Measurements from ENCODE around the gene COG1.
"Not testable (repeated sequence)": the region's sequence is repeated elsewhere in the genome, so short reads cannot be mapped to it uniquely, and the experiment has no call there.

The COG1 gene

GRCh38 chr17:73192894-73193701 is at the start of gene COG1:
Gene COG1 (plus strand): TSS chr17:73193055. CDS start chr17:73193070, 15 bp downstream.
- DNase-seq, result peak; percentile 92 to 98

- DNase-seq, result not testable (repeated sequence)
Measured at GRCh38 chr17:73144209-73144608, 48.6 kb upstream of the COG1 start.

- DNase-seq, result no peak
Measured at GRCh38 chr17:73145641-73146040, 47.2 kb upstream of the COG1 start.

- not testable (repeated sequence) for DNase-seq
Measured at GRCh38 chr17:73147791-73148190, 45.1 kb upstream of the COG1 start.

- DNase-seq, result no peak
Measured at GRCh38 chr17:73148540-73149334, 44.1 kb upstream of the COG1 start.

GRCh38 chr17:73150622-73151300 is 42.1 kb upstream of the COG1 start:
- DNase-seq, result not testable (repeated sequence)

- no peak for DNase-seq
Measured at GRCh38 chr17:73151916-73152632, 40.8 kb upstream of the COG1 start.

GRCh38 chr17:73155410-73156165 is 37.3 kb upstream of the COG1 start:
- DNase-seq, result peak; percentile 100

- peak; percentile 96 to 97 for DNase-seq
Measured at GRCh38 chr17:73156166-73156840, 36.6 kb upstream of the COG1 start.

- DNase-seq, result peak; percentile 91 to 93
Measured at GRCh38 chr17:73156887-73157520, 35.9 kb upstream of the COG1 start.

- peak; percentile 100 for DNase-seq
Measured at GRCh38 chr17:73157521-73157890, 35.3 kb upstream of the COG1 start.

- no peak for DNase-seq
Measured at GRCh38 chr17:73158133-73158532, 34.7 kb upstream of the COG1 start.

- DNase-seq, result peak in 1 of 2 experiments; percentile 39
Measured at GRCh38 chr17:73160980-73161630, 31.8 kb upstream of the COG1 start.

GRCh38 chr17:73163043-73163442 is 29.8 kb upstream of the COG1 start:
- peak; percentile 78 to 87 for DNase-seq

- DNase-seq, result peak; percentile 72 to 83
Measured at GRCh38 chr17:73165616-73166404, 27.0 kb upstream of the COG1 start.

GRCh38 chr17:73166731-73167581 is 25.9 kb upstream of the COG1 start:
- peak; percentile 80 to 91 for DNase-seq

- no peak for DNase-seq
Measured at GRCh38 chr17:73168667-73169066, 24.2 kb upstream of the COG1 start.

GRCh38 chr17:73170324-73170723 is 22.5 kb upstream of the COG1 start:
- DNase-seq, result no peak
